Stimulated activated CD4-positive, alpha-beta T cell treated with anti-CD3 and anti-CD28 coated beads, TNF-alpha, amount 100 ng/mL, for 24 hours (primary cell): ENCODE results near the gene EPB41L4B.
"Not testable (repeated sequence)": the region's sequence is repeated elsewhere in the genome, so short reads cannot be mapped to it uniquely, and the experiment has no call there.

Experiments
- DNase-seq, 3 experiments: peaks; one replicate each; pipeline ENCODE4 v3.0.0-alpha.2; 2020; ENCODE audit warnings: low read depth in 3 of 3

The EPB41L4B gene

DNA sequence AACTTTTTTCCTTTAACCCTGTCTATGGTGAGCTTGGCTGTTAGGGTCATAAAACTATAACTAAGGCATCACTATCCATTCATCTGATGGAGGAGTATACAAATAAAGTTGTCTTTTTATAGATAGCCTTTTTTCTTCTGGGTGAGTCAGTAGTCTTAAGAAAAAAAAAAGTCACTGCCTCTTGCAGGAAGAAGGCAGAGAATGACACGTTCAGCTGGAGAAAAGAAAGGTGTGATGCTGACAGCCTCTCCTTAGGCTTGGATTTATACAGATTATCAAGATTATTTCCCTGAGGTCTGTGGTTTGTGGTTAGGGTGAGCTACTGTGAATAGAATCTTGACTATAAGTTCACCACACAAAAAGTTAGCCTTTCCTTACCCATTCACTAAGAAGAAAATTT, 23.0 kb downstream of the EPB41L4B start:
- DNase-seq = no peak

DNA sequence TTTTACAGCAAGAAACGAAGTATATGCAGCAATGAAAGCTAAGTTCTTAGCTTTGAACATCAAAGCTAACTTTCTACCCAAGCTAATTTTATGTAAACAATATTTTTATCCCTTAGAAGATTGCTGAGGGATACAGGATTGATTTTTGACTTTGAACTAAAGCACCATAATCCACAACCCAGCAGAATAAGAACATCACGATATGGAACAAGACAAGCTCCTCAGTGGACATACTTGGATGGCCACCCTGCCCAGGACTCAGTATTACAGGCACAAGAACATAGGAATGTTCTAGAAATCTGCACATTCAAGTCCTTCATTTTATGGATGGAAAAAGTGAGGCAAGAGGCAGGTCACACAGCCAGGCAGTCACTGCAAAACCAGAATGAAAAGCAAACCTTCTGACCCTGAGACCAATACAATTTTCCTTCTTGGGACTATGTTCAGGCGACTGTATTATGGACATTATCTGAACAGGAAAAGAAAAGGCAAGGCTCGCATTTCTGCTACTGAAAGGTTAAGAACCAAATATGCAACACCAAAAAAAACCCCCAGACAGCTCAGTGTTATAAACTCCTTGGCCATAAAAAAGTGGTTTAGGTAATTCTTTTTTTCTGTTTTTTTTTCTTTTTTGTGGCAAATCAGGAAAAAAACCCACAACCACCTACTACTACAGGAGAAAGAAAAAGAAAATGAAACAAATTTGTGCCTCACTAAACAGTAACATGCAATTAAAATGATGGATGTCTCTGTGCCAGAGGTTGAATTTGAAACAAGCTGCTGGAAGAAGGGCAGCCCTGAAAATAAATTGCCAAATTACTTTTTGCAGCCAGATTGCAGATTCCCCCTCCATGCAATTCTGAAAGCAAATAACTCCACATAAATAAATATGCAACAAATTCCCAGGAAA, 25.4 kb downstream of the EPB41L4B start:
- no peak for DNase-seq

DNA sequence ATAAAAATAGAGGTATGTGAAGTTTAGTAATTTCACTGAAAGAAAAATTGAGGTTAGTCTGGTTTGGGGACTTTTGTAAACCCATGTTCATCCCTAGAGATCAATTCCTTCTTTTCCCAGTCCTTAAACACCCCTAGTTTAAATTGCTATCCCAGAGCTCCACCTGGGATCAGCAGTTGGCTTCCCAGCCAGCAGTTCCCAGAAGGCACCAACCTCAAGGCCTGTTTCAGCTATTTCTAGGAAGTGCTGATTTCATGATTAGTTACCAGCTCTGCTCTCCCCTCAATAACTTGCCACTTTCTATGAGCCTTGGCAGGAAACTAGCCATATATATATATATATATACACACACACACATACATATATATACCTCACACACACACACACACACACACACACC, 30.5 kb downstream of the EPB41L4B start:
- no peak for DNase-seq

DNA sequence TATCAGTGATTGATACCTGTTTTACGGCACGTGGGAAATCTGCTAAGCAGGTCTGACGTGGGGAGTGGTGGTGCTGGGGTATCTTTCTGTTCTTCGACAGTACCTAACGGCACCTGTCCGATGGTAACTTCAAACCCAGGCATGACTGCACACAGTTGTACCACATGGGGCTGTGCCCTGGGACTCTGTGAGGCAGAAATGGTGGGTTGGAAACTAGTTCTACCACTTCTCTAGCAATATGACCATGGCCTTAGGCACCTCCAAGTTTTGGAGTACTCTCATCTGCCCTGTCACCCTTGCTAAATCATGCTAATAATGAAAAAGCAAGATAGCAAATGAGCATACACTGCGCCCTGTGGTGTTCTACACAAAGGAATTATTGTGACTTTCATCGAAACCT, 30.9 kb downstream of the EPB41L4B start:
- no peak for DNase-seq

DNA sequence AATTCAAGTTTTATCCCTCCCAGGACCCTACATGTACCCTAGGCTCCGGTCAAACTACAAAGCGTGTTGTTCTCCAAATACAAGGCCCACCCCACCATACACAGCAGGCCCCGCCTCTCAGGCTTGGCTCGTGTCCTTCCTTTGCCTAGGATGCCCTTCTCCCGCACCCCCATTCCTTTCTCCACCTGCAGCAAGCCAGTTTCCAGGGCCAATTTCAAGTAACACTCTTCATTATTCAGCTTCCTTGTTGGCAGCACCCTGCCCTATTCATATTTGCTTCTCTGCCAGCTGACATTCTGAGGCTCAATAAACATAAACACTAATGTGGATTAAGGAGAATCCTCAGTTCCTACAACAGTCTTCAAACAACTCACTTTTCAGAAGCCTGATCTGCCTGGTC, 31.7 kb downstream of the EPB41L4B start:
- no peak for DNase-seq

DNA sequence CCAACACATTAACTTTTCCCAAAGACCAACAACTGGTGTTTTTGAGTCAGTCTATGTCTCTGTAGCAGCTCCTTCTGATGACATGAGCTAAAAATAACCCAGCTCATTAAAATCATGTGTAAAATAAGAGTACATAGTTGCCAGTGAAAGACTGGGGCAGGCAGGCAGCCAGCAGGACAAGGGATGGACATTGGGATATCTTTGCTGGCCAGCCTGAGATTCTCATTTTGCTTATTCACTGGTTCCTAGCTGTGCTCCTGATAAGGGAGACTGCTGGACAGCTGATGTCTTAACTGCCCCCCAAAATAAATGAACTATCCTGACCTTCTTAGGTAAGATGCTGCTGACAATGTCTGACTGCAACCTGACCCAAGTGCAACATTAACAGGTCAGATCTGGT, 33.9 kb downstream of the EPB41L4B start:
- DNase-seq = no peak

DNA sequence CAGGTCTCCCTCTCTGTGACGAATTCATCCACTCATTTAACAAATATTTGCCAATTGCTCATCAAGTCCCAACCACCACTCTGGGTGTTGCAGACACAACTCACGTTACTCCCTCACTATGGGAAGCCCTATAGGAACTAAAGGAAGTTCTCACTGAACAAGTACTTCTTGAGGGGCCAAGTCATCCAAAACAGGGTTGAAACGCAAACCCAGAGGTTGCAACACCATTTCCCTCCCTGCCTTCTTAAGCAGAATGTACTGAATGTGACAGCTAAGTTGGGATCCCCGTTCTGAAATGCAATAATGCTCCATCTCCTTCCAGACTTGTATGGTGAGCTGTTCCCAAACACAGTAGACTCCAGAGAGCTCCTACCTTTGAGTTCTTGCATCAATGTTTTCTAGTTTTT, 34.3 kb downstream of the EPB41L4B start:
- no peak for DNase-seq

DNA sequence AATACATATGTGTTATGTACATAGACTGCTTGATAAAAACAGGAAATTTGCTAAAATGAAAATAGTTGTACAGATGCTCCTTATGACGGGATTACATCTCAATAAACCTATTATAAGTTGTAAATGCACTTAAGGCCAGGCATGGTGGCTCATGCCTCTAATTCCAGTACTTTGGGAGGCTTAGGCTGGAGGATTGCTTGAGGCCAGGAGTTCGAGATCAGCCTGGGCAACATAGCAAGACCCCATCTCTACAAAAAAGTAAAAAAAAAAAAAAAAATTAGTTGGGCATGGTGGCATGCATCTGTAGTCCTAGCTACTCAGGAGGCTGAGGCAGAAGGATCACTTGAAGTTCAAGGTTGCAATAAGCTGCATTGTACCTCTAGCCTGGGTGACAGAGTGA, 37.2 kb downstream of the EPB41L4B start:
- not testable (repeated sequence) for DNase-seq

DNA sequence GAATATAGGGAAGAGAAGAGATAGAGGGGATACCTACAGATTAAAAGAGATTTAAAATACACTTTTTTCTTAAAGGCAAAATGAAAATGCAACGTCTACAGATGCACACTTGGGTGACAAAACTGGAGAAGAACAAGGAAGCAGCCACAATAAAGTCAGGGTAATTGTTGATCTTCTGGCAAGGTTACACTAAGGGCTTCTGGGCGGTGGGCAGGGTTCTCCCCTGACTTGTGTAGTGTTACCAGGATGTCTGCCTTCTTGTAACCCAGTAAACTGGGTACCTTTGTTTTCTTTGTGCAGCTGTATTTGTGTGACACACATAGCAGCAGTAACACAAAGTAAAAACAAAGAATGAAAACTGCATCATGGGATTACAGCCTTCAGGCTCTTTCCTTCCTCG, 37.8 kb downstream of the EPB41L4B start:
- DNase-seq = no peak

DNA sequence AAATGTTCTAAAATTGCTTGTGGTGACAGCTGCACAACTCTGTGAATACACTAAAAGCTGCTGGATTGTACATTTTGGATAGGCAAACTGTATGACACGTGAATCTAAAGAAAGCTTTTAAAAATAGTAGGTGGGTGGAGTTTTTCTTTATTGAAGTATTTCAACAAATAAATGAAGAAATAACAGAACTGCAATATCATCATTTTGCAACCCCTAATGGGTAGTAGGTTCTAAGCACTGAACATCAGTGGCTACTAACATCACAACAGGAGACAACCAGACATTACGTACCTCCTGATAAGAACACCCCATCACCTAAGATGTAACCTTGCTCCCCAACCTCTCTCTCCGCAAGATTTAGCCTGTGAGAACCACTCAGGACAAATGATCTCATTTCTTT, 38.6 kb downstream of the EPB41L4B start:
- no peak for DNase-seq

DNA sequence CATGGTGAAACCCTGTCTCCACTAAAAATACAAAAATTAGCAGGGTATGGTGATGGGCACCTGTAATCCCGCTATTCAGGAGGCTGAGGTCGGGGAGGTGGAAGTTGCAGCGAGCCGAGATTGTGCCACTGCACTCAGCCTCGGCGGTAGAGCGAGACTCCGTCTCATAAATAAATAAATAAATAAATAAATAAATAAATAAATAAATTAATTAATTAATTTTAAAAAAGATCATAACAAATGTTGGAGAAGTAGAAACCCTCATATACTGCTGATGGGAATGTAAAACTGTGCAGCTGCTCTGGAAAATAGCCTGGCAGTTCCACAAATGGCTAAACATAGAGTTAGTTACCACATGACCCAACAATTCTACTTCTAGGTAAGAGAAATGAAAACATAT, 39.3 kb downstream of the EPB41L4B start:
- DNase-seq = no peak

DNA sequence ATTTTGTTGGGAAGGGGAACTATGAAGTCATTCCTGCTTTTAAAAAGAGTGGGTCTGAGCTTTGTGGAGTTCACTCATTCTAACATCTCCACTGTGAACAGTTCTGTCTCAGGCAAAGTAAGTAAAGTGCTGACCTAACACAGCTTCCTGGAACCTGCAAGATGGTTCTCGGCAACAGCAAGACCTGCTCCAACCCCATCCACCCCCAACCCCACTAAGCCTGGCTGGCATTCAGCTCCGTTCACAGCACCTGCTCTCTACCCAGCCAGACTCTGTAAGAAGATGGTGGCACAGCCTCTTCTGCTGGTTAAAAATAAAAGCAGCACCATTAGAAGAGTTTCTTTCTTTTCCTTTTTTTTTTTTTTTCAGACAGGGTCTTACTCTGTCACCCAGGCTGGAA, 42.0 kb downstream of the EPB41L4B start:
- no peak for DNase-seq

DNA sequence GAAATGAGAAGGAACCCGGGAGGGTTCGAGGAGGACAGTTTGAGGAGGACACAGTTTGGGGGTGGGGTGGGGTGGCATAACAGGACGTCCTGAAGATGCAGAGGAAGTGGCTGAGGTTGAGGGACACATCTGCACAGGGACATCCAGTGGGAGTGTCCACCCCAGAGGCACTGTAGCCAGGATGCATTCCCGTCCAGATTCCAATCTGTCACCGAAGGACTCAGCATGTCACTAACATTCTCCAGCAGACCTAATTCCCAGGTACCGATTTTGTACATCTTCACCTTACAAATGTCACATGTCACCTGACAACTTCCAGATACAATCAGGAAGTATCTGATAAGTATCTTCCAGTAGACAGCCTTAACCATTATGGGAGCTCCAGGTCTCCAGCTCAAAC, 42.6 kb downstream of the EPB41L4B start:
- no peak for DNase-seq

DNA sequence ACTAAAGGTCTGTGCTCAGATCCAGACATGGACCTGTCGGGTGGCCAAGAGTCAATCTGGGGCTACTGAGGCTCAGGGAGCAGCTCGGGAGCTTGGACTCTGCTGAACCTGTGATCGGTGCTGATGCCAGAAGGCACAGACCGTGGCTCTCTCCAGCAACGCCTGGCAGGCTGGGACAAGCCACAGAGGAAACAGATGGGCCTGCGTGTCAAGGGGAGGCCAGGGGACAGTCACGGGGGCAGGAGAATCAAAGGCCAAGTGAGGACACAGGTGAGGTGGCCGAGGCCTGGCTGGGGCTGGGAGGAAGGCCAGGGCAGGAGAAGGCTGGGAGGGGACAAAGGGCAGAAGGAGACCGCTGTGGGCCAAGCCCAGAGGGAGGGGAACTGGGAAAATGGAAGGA, 43.4 kb downstream of the EPB41L4B start:
- no peak for DNase-seq

DNA sequence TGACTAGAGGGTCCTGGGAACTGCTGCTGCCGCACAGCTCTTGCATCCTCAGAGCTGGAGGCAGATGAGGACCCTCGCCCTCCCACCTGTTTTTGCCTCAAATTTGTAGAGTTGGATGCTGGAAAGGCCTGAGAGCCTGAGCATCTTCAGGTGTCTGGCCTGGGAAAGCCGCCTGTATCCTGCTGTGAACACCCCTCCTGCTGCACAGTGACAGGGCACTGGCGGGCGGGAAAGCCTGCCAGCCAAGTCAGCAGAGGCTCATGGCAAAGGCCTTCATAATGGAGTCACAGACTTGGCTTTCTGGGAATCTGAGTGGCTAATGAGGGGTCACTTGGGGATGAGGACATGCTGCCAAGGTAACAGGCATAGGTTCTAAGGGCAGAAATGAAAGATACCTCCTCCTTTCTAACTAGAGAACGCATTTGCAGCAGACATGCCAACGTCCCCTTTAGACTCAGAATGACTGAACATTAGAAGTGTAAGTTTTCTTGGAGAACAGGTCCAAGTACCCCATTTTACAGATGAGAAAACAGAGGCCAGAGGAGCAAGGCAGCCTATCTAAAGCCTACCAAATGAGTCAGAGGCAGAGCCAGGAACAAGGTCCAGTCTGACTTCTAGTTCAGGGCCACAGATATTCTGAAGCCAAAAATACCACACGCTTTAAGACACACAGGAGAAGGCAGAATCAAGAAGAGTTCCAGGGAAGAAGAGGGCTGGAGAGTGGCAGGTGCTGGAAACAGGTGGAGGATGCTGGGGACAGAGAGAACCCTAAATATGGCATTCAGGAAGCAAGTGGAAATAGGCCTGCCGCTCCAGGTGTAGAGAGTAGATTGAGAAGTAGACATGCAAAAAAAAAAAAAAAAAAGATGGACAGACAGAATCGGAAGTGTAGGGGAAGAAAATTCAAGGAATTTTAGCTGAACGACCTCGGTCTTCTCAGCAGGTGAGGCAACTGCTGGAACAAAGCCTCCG, 44.1 kb downstream of the EPB41L4B start:
- no peak for DNase-seq

DNA sequence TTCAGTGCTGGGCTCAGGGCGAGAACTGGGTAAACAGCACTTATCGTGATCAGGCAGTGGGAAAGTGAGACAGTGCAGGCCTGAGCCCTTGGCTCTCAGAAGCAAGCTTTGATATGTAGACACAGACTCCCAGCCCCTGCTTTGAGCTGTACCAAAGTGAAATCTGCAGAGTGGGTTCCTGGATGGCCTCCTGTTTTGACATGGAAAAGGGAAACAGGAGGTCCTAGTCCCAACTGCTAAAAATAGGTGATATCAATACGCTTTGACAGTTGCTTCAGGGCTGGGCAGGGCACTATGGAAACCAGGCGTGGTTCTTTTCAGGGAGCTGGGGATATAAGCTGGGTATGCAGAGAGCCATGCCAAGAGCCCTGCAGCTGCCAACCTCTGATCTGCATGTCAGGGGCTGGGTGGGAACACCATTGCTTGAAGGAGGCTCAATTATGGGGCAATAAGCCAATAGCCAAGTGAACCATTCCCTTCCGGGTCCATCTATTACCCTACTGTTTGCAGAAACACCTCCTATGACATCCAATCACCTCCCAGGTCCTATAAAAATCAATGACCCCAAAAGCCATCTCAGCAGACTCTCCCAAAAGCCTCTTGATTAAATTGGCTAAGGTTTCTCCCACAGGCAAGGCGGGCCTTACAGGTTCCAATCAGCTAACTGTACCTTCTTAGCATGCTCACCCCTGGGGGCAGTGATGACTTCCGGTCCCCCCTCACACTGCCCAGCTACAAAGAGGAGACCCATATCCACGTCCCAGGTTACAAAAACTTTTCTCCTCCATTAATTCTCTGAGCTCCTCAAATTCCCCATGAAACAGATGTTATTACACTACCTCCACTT, 45.8 kb downstream of the EPB41L4B start:
- no peak for DNase-seq

DNA sequence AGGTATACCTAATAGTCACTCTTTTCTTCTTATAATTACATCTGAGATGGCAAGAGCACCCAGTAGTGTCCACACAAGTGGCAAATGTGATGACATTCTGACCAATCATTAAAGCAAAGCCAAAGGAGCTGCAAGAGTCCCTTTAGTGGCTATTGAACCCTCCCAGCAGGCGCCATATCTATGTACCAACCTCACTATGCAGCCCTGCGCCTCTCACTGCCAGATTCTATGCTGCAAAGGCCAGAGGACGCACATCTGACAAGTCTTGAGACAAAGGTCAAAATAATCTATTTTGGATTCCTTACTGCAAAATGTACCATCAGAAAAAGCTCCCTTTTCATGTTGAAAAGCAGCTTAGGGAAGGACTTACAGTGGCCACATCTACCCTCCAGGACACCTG, 47.0 kb downstream of the EPB41L4B start:
- no peak for DNase-seq

DNA sequence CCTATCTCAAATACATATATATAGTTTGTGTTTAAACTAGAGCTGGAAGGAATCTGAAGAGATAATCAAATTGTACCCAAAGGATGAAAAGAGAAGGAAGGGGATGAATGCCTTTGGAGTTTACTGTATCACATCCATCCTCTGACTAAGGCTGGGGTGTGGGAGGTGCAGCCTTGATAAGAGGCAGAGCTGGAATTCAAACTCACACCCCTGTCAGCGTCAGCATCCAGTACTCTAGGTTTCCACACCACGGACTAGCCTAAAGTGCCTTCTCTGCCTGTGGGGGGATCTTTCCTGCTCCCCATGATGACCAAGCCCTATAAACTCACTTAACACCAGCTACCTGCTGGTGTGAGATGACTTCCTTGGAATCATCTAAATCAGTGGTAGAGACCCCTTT, 48.1 kb downstream of the EPB41L4B start:
- no peak for DNase-seq

DNA sequence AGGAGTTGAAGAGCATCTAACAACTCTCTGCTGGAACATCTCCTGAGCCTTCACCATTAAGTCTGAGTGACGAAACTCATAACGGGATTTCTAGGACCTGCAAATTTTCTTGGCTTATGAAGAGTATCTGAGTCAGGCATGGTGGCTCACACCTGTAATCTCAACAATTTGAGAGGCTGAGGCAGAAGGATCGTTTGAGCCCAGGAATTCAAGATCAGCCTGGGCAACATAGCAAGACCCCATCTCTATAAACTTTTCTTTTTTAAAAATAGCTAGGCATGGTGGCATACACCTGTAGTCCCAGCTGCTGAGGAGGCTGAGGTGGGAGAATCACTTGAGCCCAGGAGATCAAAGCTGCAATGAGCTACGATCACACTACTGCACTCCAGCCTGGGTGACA, 48.8 kb downstream of the EPB41L4B start:
- DNase-seq = no peak

DNA sequence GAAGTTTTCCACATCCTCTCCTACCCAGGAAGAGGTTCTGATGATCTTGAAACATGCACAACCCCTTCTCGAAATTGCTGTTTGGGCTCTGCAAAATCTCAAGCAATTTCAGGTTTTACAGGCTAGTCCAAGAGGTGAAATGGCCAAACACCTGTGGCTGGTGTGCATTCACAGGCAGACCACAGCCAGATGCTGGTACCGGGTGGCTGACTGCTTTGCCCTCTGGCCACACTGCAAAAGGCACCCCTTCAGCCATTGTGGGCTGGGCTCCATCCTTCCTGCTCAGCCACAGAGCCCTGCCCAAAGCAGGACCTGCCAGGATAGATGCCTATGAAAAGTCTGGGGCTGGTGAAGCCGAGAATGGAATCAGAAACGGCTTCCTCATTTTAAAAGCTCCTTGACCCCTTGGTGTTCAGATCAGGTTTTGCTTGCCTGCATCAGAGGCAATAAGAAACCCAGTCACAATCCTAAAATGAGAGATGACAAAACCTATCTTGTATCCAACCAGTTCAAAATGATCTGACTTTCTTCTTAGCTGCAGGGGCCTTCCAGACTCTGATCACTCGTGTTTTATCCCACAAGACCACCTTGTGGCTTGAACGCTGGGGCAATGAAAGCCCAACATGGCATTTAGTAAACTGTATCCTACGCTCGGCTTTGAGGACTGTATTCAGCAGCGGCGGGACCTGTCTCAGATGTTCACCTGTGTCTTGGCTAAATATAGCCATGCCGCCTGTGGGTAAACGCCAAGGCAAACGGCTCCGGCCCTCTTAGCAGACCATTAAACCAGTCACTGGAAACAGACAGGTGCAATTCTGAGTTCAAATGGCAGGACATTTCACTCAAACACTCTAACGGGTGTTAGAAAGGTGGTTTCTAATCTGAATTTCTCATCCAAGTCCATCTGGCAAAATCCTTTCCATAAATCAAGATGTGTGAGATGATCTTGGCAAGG, 49.6 kb downstream of the EPB41L4B start:
- no peak for DNase-seq

DNA sequence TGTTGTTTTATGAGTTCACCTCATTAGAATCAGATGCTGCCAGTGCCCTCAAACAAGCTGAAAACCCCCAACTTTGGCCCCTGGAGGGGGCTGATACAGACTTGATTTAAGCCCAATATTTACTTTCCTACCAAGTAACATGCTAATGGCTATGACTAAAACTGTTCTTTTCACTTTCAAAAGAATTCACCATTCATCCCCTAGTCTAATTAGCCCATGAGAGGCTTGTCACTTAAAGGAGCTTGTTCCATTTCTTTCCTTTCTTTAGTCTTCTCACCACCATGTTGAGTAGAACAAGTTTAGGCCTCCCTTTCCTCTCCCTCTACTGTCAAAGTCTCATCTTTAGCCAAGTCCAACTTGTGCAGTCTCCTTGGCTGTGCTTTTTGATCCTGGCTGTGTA, 50.4 kb downstream of the EPB41L4B start:
- no peak for DNase-seq
